Tibial nerve (tissue), 3 donors: ENCODE results near the gene GON4L.

ENCODE experiments used
- POLR2A ChIP-seq, 2 donors: fragments of 450-650 bp; IDR thresholded peaks; one replicate each; pipeline ENCODE4 v1.6.1; 2017; ENCODE audit warnings: antibody characterized with exemption in 2 of 2, mild to moderate bottlenecking in 2 of 2, moderate library complexity in 2 of 2
- TF ChIP-seq, protein P1 (sequence below), 5 experiments: fragments of 200-600 bp in 3 of 5; fragments of 450-650 bp in 2 of 5; sonication (generic) in 3 of 5; IDR thresholded peaks; one replicate each; pipeline ENCODE4 v1.5.1; 2016 to 2019; ENCODE audit warnings: antibody characterized with exemption in 5 of 5, mild to moderate bottlenecking in 3 of 5, moderate library complexity in 2 of 5

DNA sequence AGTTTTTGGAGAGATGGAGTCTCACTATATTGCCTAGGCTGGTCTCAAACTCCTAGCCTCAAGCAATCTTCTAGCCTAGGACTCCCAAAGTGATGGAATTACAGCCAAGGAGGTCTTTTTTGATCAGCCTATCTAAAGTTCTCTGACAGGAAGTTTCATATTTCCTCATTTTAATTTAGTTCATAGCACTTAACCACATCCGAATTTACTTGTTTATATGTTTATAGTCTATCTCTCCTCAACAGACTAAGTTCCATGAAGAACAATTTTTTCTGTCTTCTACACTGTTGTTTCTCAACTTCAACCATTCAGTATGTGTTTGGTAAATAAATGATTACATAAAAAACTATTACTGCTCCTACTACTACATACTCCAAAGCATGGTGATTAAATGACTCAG is 47.9 kb downstream of the GON4L start:
- TF ChIP-seq POLR2A (IDR thresholded peaks at IDR 0.05) = no peak
- TF ChIP-seq, protein P1, sequence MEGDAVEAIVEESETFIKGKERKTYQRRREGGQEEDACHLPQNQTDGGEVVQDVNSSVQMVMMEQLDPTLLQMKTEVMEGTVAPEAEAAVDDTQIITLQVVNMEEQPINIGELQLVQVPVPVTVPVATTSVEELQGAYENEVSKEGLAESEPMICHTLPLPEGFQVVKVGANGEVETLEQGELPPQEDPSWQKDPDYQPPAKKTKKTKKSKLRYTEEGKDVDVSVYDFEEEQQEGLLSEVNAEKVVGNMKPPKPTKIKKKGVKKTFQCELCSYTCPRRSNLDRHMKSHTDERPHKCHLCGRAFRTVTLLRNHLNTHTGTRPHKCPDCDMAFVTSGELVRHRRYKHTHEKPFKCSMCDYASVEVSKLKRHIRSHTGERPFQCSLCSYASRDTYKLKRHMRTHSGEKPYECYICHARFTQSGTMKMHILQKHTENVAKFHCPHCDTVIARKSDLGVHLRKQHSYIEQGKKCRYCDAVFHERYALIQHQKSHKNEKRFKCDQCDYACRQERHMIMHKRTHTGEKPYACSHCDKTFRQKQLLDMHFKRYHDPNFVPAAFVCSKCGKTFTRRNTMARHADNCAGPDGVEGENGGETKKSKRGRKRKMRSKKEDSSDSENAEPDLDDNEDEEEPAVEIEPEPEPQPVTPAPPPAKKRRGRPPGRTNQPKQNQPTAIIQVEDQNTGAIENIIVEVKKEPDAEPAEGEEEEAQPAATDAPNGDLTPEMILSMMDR (IDR thresholded peaks at IDR 0.05) = no peak
